HG03521 (cell line): ENCODE measurements around the gene TESK2.
"Not testable (repeated sequence)": the region's sequence is repeated elsewhere in the genome, so short reads cannot be mapped to it uniquely, and the experiment has no call there.

Experiments
- ATAC-seq: cut with Tn5 transposase; IDR thresholded peaks from one replicate; pipeline ENCODE4 v1.9.1; 2021; ENCODE audit warnings: mild to moderate bottlenecking, moderate library complexity; ENCODE audit not compliant: unreplicated experiment

The TESK2 gene, protein sequence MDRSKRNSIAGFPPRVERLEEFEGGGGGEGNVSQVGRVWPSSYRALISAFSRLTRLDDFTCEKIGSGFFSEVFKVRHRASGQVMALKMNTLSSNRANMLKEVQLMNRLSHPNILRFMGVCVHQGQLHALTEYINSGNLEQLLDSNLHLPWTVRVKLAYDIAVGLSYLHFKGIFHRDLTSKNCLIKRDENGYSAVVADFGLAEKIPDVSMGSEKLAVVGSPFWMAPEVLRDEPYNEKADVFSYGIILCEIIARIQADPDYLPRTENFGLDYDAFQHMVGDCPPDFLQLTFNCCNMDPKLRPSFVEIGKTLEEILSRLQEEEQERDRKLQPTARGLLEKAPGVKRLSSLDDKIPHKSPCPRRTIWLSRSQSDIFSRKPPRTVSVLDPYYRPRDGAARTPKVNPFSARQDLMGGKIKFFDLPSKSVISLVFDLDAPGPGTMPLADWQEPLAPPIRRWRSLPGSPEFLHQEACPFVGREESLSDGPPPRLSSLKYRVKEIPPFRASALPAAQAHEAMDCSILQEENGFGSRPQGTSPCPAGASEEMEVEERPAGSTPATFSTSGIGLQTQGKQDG

DNA sequence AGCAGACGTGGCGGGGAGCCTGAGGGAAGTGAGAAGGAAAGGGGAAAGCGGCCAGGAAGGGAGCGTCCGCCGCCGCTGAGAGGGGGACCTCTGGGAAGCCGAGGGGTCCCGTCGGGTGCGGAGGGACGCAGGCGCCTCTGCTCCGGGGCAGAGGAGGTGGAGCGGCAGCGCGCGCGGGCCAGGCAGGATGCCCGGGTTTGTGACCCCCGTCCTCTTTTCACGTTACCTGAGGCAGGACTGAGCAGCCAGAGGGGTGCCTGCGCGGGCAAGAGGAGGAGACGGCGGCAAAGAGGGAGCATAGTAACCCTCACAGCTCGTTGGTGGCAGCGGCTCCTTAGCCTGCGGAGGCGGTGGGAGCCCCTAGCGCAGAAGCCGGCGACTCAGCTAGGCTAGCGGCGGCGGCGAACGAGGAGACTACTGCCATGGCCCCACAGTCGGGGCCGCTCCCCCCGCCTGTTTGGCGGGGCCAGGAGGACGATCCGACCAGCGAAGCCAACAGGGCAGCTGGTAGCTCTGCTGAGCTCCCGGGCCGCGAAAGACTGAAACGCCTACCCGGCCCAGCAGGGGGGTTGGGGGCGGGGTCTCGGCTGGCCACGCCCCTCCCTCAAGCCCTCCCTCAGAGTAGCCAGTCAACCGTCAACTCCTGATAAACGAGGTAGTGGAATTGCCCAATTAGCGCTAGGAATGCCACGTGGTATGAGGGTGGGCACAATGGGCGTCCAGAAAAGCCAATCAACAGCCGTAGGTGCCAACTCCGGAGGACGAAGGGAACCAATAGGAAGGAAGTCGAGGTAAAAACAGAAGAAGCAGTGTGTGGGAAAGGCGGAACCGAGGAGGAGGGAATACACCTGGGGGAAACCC, at the start of gene TESK2:
TSS of gene TESK2 (minus strand) at position 538 of the 861 bp plus-strand sequence. CDS start 33,378 bp downstream, outside the sequence.
- peak; percentile 89 for ATAC-seq

DNA sequence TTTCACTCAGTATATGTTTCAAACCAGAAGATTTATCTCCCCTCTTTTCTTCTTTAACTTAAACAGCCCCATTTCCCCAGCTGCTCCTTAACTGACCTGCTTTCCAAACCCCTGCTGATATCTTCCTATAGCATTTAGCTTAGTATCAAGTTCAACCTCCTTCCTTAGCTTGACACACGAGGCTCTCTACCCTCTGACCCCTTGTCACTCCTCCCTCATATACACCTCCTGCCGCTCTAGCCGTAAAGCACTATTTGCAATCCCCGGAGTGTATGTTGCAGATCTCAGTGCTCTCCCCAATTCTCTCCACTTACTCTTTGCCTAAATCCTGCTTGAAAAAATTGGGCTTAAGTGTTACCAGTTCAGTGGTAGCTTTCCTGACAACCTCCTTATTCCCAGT, 45.9 kb upstream of the TESK2 start:
- ATAC-seq = no peak

DNA sequence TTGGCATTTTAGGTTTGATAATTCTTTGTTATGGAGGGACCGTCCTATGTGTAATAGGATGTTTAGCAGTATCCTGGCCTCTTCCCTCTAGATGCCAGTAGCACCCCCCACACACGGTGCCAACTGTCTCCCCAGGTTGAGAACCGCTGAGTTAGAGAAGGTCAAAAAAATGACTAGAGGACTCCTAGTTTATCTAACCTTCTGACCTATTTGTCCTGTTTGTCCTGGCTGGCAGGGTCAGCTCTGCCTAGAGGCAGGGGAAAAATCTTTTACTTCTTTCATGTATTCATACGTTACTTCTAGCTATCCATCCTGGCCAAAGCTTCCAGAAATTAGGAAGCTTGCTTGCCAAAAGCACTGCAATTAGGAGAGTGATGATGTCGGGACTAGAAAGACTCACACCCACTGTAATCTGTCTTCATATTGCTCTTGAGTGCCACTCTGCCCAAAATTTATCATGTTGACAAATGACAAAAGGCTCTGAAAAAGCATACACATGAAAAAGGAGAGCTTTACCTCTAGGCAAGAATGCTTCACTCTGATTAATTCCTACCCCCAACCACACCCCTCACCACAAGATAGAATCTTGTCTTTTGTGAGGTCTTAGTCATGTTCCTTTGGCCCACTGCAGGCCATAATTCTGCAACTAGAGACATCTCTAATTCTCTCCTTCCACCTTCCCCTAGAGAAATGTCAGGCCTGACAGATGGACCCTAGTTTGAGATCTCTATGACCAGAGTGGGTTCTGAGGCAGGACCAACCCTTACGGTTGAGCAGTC, 45.2 kb upstream of the TESK2 start:
- ATAC-seq = no peak

DNA sequence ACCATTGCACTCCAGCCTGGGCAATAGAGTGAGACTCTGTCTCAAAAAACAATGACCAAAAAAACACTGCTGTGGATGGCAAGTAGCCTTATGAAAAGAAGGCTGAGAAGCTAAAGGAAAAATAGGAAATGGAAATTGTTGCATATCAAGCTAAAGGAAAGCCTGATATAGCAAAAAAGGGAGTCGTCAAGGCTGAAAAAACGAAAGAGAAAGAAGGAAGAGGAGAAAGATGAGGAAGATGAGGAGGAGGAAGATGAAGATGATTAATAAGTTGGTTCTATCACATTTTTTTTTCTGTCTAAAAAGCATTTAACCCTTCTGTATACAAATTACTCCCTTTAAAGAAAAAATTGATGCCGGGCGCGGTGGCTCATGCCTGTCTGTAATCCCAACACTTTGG, 40.9 kb upstream of the TESK2 start:
- ATAC-seq = no peak

DNA sequence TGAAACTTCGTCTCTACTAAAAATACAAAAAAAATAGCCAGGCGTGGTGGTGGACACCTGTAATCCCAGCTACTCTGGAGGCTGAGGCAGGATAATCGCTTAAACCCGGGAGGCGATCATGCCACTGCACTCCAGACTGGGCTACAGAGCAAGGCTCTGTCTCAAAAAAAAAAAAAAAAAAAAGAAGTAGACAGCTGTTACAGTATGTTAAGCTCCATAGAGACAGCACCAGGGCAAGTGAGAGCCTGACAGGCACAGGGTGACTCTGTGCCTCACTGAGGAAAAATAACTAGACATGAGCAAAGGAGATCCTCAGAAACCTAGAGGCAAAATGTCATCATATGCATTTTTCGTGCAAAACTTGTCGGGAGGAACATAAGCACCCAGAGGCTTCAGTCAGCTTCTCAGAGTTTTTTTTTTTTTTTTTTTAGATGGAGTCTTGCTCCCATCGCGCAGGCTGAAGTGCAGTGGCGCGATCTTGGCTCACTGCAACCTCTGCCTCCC, 39.7 kb upstream of the TESK2 start:
- no peak for ATAC-seq

DNA sequence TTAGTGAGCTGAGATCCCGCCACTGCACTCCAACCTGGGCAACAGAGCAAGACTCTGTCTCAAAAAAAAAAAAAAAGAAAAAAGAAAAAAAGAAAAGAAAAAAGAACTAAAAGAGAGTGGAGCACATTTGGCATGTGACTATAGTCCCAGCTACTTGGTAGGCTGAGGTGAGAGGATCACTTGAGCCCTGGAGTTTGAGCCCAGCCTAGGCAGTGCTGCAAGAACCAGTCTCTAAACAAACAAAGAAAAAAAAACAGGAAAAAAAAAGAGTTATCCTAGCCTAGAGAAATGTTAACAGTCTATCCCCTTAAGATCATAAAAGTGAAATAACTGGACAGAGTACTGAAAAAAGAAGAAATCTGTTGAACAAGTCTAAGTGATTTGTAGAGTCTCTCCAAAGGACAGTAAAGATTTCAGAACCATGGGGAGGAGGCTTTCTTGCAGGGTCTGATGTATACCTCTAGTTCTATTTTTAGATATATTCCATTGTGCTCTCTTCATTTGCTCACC, 35.2 kb upstream of the TESK2 start:
- no peak for ATAC-seq

DNA sequence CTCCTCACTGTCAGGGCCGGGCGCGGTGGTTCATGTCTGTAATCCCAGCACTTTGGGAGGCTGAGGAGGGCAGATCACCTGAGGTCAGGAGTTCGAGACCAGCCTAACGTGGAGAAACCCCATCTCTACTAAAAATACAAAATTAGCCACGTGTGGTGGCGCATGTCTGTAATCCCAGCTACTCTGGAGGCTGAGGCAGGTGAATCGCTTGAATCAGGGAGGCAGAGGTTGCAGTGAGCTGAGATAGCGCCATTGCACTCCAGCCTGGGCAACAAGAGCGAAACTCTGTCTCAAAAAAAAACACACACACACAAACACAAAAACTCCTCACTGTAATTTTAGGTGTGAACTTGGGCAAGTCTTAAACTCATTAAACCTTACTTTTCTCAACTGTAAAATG, 33.0 kb upstream of the TESK2 start:
- not testable (repeated sequence) for ATAC-seq

DNA sequence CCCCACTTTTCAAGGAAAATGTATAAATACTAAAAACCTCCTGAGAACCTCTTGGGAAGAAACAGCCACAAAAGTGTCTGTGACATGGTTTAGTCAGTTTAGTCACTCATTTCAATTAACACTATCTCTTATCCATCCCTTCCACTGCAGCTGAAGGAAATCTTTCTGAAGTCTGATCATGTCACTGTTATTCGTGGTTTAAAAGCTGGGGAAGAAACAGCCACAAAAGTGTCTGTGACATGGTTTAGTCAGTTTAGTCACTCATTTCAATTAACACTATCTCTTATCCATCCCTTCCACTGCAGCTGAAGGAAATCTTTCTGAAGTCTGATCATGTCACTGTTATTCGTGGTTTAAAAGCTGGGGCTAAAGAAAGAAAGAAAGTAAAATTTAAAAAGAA, 32.6 kb upstream of the TESK2 start:
- not testable (repeated sequence) for ATAC-seq

DNA sequence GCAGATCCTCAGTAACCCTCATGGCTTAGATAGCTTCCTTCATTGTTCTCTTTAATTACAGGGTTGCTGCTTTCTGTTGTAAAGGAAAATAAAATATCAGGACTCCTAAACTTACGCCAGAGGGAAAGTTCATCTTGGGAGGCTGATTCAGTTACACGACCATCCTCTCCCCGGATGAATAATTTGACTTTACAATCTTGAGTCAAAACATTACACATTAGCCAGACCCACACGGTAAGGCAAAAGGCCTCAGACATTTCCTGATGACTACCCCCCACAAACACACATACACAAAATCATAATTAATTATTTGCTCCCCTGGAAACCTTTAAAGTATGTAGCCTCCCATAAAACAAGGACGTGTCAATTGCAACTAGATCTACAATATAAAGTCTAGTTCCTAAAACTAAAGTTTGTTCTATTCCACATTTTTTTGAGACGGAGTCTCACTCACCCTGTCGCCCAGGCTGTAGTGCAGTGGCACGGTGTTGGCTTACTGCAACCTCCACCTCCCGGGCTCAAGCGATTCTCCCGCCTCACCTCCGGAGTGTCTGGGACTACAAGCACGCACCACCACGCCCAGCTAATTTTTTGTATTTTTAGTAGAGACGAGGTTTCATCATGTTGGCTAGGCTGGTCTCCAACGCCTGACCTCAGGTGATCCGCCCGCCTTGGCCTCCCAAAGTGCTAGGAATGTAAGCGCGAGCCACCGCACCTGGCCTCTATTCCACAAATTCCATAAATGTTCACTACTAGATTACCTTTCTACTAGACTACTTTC, 31.6 kb upstream of the TESK2 start:
- no peak for ATAC-seq

DNA sequence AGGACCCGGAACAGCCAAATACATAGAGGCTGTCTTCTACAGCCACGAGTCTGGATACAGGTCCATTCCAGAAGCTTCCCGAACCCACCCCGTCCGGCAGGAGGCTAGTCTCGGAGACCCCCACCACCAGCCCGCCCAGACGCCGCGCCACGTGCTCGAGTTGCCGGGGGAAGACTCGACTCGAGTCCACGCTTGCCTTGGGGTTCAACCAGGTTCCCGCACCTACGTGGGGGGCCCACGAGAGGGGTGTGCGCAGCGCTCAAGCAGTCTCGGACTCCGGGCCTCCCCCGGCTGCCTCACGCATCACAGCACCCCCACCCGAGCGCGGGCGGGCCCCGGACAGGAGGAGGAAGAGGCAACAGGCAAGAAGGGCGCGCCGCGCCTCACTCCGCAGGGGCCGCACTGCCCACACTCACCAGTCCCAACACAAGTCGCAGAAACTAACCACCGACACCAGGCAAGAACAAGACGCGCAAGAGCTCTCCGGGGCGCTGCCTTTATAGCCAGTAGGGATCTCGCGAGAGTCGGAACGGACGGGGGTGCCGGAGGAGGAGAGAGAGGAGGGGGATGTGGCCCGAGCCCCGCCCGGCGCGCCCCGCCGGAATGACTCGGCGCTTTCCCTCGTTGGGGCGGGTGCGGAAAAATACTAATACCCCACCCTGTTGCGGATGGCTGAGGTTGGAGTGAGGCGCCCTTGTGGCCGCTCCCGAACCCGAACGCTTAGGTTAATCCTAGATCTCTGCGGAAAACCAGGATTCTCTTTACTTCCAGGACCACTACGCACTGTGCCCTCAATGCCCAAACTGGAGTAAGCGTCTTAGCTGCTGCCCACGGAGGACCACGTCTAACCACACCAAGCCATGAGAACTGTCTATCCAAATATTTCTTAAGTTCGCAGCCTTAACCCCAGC, 30.7 kb upstream of the TESK2 start, which contains the start of gene PRDX1:
TSS of gene PRDX1 (minus strand) at position 472 of the 911 bp plus-strand sequence. CDS start 2,841 bp downstream, outside the sequence.
- ATAC-seq = peak; percentile 78

DNA sequence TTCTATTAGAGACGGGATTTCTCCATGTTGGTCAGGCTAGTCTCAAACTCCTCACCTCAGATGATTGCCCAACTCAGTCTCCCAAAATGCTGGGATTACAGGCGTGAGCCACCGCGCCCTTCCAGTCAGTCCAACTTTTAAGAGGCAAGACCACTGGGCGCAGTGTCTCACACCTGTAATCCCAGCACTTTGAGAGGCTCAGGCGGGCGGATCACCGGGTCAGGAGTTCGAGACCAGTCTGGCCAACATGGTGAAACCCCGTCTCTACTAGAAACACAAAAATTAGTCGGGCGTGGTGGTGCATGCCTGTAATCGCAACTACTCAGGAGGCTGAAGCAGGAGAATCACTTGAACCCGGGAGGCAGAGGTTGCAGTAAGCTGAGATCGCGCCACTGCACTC, 28.8 kb upstream of the TESK2 start:
- ATAC-seq = not testable (repeated sequence)

DNA sequence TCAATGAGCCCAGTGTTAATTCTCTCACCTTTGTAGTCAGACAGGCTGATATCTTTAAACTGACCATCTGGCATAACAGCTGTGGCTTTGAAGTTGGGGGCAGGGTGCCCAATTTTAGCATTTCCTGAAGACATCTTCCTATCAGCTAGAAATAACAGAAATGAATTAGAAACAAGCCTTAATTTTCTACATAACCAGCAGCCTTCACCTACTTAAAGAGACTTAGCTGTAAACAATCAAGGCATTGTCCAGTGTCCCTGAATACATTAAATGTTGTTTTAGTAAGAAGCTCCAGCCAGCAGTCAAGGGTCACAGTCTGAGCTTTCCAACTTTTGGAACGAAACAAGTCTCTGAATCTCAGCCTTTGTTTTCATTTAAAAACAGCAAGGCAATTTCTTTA, 27.9 kb upstream of the TESK2 start:
- ATAC-seq = no peak

DNA sequence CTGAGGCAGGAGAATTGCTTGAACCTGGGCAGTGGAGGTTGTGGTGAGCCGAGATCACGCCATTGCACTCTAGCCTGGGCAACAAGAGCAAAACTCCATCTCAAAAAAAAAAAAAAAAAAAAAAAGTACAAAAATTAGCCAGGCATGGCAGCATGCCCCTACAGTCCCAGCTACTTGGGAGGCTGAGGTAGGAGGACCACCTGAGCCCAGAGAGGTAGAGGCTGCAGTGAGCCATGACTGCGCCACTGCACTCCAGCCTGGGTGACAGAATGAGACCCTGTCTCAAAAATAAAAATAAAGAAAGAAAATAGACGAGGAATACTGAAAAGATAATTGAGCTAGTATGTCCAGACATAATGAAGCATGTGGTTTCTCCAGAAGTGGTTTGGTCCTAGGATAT, 27.4 kb upstream of the TESK2 start:
- ATAC-seq = not testable (repeated sequence)

DNA sequence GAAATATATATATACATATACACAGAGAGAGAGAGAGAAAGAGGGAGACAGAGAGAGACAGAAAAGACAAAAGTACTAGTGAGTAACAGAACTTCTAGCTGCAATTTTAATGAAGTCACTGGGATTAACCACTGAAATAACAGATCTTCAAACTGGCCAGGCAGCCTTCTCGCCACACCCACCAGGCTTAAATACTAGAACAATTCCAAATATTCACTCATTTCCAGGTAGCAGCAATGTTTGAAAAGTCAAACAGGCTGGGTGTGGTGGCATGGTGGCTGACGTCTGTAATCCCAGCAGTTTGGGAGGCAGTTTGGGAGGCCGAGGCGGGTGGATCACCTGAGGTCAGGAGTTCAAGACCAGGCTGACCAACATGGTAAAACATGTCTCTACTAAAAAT, 25.5 kb upstream of the TESK2 start:
- no peak for ATAC-seq

DNA sequence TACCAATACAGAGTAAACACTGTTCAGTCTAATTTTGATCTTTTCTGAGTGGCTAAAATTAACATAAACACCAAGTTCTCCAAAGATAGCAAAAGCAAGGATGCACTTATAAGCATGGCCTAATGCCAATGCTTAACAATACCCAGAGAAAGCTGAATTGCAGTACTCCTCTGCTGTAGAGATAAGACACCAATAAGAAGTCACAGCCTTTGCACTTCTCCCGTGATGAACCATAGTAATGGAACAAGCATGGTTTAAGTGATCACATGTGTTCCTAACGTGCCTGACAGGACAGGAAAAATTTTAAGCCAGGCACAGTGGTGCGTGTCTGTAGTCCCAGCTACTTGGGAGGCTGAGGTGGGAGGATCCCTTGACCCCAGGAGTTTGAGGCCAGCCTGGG, 25.1 kb upstream of the TESK2 start:
- ATAC-seq = no peak

DNA sequence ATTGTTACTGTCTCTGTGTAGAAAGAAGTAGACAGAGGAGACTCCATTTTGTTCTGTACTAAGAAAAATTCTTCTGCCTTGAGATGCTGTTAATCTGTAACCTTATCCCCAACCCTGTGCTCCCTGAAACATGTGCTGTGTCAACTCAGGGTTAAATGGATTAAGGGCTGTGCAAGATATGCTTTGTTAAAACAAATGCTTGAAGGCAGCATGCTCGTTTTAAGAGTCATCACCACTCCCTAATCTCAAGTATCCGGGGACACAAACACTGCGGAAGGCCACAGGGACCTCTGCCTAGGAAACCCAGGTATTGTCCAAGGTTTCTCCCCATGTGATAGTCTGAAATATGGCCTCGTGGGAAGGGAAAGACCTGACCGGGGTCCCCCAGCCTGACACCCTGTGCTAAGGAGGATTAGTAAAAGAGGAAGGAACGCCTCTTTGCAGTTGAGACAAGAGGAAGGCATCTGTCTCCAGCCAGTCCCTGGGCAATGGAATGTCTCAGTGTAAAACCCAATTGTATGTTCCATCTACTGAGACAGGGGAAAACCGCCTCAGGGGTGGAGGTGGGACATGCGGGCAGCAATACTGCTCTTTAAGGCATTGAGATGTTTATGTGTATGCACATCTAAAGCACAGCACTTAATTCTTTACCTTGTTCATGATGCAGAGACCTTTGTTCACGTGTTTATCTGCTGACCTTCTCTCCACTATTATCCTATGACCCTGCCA, 22.7 kb upstream of the TESK2 start:
- not testable (repeated sequence) for ATAC-seq

DNA sequence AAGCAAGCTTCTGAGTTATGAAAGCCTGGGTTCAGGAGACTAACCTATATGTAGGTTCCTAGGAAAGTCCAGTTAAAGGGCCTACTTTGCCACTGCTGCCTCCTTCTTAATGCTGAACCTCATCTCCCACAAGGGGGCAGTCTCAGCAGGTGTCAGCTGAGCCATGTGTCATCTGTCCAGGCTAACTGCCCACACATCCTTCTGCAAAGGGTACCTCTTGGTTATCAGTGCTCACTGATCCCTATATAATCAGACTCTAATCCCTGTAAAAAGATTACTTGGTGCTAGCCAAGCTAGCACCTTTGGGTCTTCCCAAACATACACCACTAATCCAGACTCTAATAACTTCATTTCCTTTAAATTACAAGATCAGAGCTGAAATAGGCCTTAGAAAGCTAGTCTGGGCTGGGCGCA, 21.7 kb upstream of the TESK2 start:
- ATAC-seq = no peak
